GM12878 (cell line): ENCODE data around the gene ARL10. TPM values are rescaled to one million over a fixed set of nuclear protein-coding genes. Genes with fewer than 3 reads are reported as not detected.

ENCODE experiments used
- ATAC-seq: fragments of 200-7000 bp; cut with Tn5 transposase; 3 replicates; pipeline ENCODE4 v1.9.1; 2020; ENCODE audit warnings: mild to moderate bottlenecking, moderate library complexity
- BruUV-seq: library from RNA; stranded (reverse); fragments of 400-500 nt; replicated peaks from 2 replicates; lab custom pipeline; 2021; lab: Mats Ljungman, UMichigan
- CTCF ChIA-PET: fragments of 300-600 bp; sonication (Branson Sonifier 250); formaldehyde crosslinking; extraction: SDS; loops from one replicate; lab custom pipeline; 2021; ENCODE audit warnings: inconsistent platforms; lab: Yijun Ruan, JAX
- POLR2A ChIA-PET: fragments of 350-600 bp; formaldehyde crosslinking; extraction: SDS; loops from one replicate; lab custom pipeline; 2021; ENCODE audit warnings: inconsistent platforms; lab: Charles Lee
- RAD21 ChIA-PET: fragments of 300-600 bp; sonication (Branson Sonifier 250); formaldehyde crosslinking; loops from one replicate; lab custom pipeline; 2023; ENCODE audit warnings: antibody characterized with exemption; ENCODE audit not compliant: unreplicated experiment; lab: Charles Lee
- SMC1A ChIA-PET: fragments of 300-600 bp; sonication (Branson Sonifier 250); formaldehyde crosslinking; loops from one replicate; lab custom pipeline; 2023; ENCODE audit not compliant: unreplicated experiment, uncharacterized antibody; lab: Charles Lee
- DNase-seq: peaks from one replicate; pipeline ENCODE4 v3.0.0-alpha.2; 2011; ENCODE audit warnings: low read depth, low spot score
- FAIRE-seq: peaks from 3 replicates; lab custom pipeline; 2011; peaks lifted over from hg19 to GRCh38; lab: Jason Lieb, UNC
- H2AFZ ChIP-seq: 2 replicates; pipeline ENCODE4 v1.6.0; 2011; ENCODE audit warnings: low read depth, low read length, control low read depth; ENCODE audit not compliant: control insufficient read depth
- H3K27ac ChIP-seq: 2 replicates; pipeline ENCODE4 v1.5.1; 2011; ENCODE audit warnings: control low read depth; ENCODE audit not compliant: control insufficient read depth, insufficient read depth
- H3K27me3 ChIP-seq, 2 experiments: replicated peaks in 1 of 2; 2 replicates each; pipeline versions ENCODE4 v1.6.0 to v1.6.1; 2011; ENCODE audit warnings: low read length in 1 of 2; ENCODE audit not compliant: control insufficient read depth in 2 of 2, insufficient read depth in 2 of 2
- H3K36me3 ChIP-seq, 2 experiments: 2 replicates each; pipeline ENCODE4 v1.5.1; 2011; ENCODE audit warnings: low read length in 1 of 2; ENCODE audit not compliant: control insufficient read depth in 2 of 2, insufficient read depth in 2 of 2
- H3K4me1 ChIP-seq: 2 replicates; pipeline ENCODE4 v1.6.1; 2011; ENCODE audit warnings: mild to moderate bottlenecking, low read length, moderate library complexity, mixed read lengths; ENCODE audit not compliant: control insufficient read depth, insufficient read depth
- H3K4me2 ChIP-seq: 2 replicates; pipeline ENCODE4 v1.6.0; 2011; ENCODE audit warnings: control low read depth; ENCODE audit not compliant: control insufficient read depth, insufficient read depth
- H3K4me3 ChIP-seq: fragments of 200-600 bp; sonication (generic); 2 replicates; pipeline ENCODE4 v1.5.1; 2016
- H3K79me2 ChIP-seq: 2 replicates; pipeline ENCODE4 v1.6.0; 2011; ENCODE audit warnings: low read length; ENCODE audit not compliant: control insufficient read depth, insufficient read depth
- H3K9ac ChIP-seq: 2 replicates; pipeline ENCODE4 v1.8.0; 2011; ENCODE audit warnings: low read length, control low read depth, mixed read lengths; ENCODE audit not compliant: control insufficient read depth, insufficient read depth
- H3K9me3 ChIP-seq: replicated peaks from 3 replicates; pipeline ENCODE4 v1.5.1; 2011; ENCODE audit warnings: mild to moderate bottlenecking, low read length; ENCODE audit not compliant: control insufficient read depth, insufficient read depth
- H4K20me1 ChIP-seq: 2 replicates; pipeline ENCODE4 v1.6.0; 2011; ENCODE audit not compliant: control insufficient read depth, insufficient read depth
- CBFB ChIP-seq: IDR thresholded peaks from 2 replicates; pipeline ENCODE4 v1.6.1; 2016; ENCODE audit warnings: antibody characterized with exemption, low read depth
- ETV6 ChIP-seq, 2 experiments: fragments of 450-650 bp in 1 of 2; IDR thresholded peaks in 1 of 2; conservative IDR thresholded peaks in 1 of 2; 2 replicates each; pipeline ENCODE4 v1.6.1; 2014; ENCODE audit warnings: antibody characterized with exemption in 1 of 2, borderline replicate concordance in 1 of 2, low read depth in 1 of 2, mild to moderate bottlenecking in 1 of 2, moderate library complexity in 1 of 2
- KLF5 ChIP-seq: fragments of 450-650 bp; IDR thresholded peaks from 2 replicates; pipeline ENCODE4 v1.6.1; 2014; ENCODE audit warnings: mild to moderate bottlenecking; ENCODE audit not compliant: partially characterized antibody
- LARP7 ChIP-seq: fragments of 450-650 bp; IDR thresholded peaks from 2 replicates; pipeline ENCODE4 v1.6.1; 2017; ENCODE audit warnings: mild to moderate bottlenecking
- MXI1 ChIP-seq: fragments of 150-350 bp; IDR thresholded peaks from 2 replicates; pipeline ENCODE4 v1.6.1; 2011; ENCODE audit warnings: low read depth, mild to moderate bottlenecking, inconsistent platforms, low read length, improper control_type of control experiment
- MYB ChIP-seq: fragments of 150-350 bp; IDR thresholded peaks from 2 replicates; pipeline ENCODE4 v1.6.1; 2014; ENCODE audit warnings: mild to moderate bottlenecking, low read depth, low read length, borderline replicate concordance
- POLR2A ChIP-seq: IDR thresholded peaks from 2 replicates; pipeline ENCODE4 v1.6.1; 2011; ENCODE audit warnings: low read depth, mild to moderate bottlenecking, low read length
- SREBF1 ChIP-seq: IDR thresholded peaks from 2 replicates; pipeline ENCODE4 v1.6.1; 2012; ENCODE audit warnings: mild to moderate bottlenecking, low read length
- SUPT20H ChIP-seq: IDR thresholded peaks from 2 replicates; pipeline ENCODE4 v1.6.1; 2011; ENCODE audit warnings: low read depth, mild to moderate bottlenecking, low read length, moderate library complexity, borderline replicate concordance; ENCODE audit not compliant: control insufficient read depth
- USF1 ChIP-seq: IDR thresholded peaks from 2 replicates; pipeline ENCODE4 v1.6.1; 2011; ENCODE audit warnings: borderline replicate concordance, low read depth, mild to moderate bottlenecking, moderate library complexity, mixed read lengths, low read length; ENCODE audit not compliant: insufficient read depth; ENCODE audit errors: extremely low read length
- ZBTB33 ChIP-seq: fragments of 450-650 bp; IDR thresholded peaks from 2 replicates; pipeline ENCODE4 v1.6.1; 2017; ENCODE audit warnings: mild to moderate bottlenecking
- WGBS: methylation state at CpG from one replicate; pipeline ENCODE4 v1.1.6; 2016; ENCODE audit warnings: low lambda C conversion rate; ENCODE audit not compliant: insufficient replicate concordance, insufficient coverage; ENCODE audit errors: missing lambda C conversion rate; 5-methylcytosine and 5-hydroxymethylcytosine counted together
- in situ Hi-C: fragments of 300-500 bp; cut with MboI; formaldehyde crosslinking; loops from 9 replicates; pipeline ENCODE4 v1.14.3; 2018; ENCODE audit warnings: mixed read lengths
- intact Hi-C: fragments of 100-400 bp; cut with micrococcal nuclease; formaldehyde crosslinking; loops from one replicate; pipeline ENCODE4 v1.14.2; 2022; ENCODE audit not compliant: unreplicated experiment
- polyA plus RNA-seq, 11 experiments: library from polyadenylated mRNA; depleted of rRNA in 4 of 11; unstranded in 6 of 11; stranded (reverse) in 5 of 11; fragments of >200 nt; fragmentation: Nextera tagmentation in 4 of 11; fragmentation: Illumina TruSeq in 1 of 11; extraction: Ambion mirVana in 4 of 11; extraction: Trizol in 1 of 11; gene quantifications; 1 replicate in 1 of 11; 2 replicates in 10 of 11; pipeline versions ENCODE4 v1.2.1 to v1.2.3, GENCODE V29; 2011 to 2016; ENCODE audit warnings: inconsistent platforms in 2 of 11, missing spikeins in 2 of 11, low read depth in 1 of 11
- total RNA-seq, 4 experiments: library from RNA; depleted of rRNA in 3 of 4; stranded (reverse); fragments of >200 nt in 3 of 4; fragmentation: Illumina TruSeq in 1 of 4; extraction: Trizol in 1 of 4; gene quantifications; 2 replicates each; pipeline versions ENCODE4 v1.2.1 to v1.2.3, GENCODE V29; 2013 to 2021
- TF ChIP-seq, protein P1 (sequence below): IDR thresholded peaks from 2 replicates; pipeline ENCODE4 v1.6.1; 2012; ENCODE audit warnings: mild to moderate bottlenecking, low read depth, low read length
- TF ChIP-seq, protein P2 (sequence below): fragments of 150-350 bp; IDR thresholded peaks from 2 replicates; pipeline ENCODE4 v1.6.1; 2014; ENCODE audit warnings: mild to moderate bottlenecking, low read depth, low read length

Gene ARL10
- total and polyA plus RNA-seq, 10 of the 15 experiments (the other 5 are each of a cell fraction or from before 2014, with no cell fraction given): 0.44 to 6.4 (median 2.4) TPM

- Histone ChIP-seq H4K20me1 (no peaks in the 10 kb centered on the region), H3K79me2 (peaks cover 33% of the 10 kb centered on the region), H2AFZ (peak within 1 kb of the TSS; percentile 96), H3K9me3 (no peaks in the 10 kb centered on the region), H3K9ac (peak within 1 kb of the TSS; percentile 79), H3K4me2 (peak within 1 kb of the TSS; percentile 86), H3K4me3 (peak within 1 kb of the TSS; percentile 85), H3K4me1 (no peaks in the 10 kb centered on the region; the same call in 1 of the 2 replicates), H3K27me3 (no peaks in the 10 kb centered on the region), H3K36me3 (no peaks in the 10 kb centered on the region; a peak in 1 of 4 replicates), H3K27ac (peak within 1 kb of the TSS; percentile 81)
- under 1% methylated on average over 56 of the region's 56 CpGs for WGBS
- ChIA-PET RAD21 (interaction anchor here (0.7 to 3.2 kb wide), 10 partner anchors 9 to 176 kb away, joined by 3 to 29 read pairs (median 4); partner anchors contain the start of genes HIGD2A, NOP16 and RNF44), POLR2A (interaction anchor here (0.6 to 3.2 kb wide), 7 partner anchors 10 to 377 kb away, joined by 3 to 41 read pairs (median 6); partner anchors contain the start of genes FAF2, HIGD2A, NOP16 and RNF44), CTCF (interaction anchor here (0.7 to 2.1 kb wide), 7 partner anchors 10 to 181 kb away, joined by 3 to 11 read pairs (median 4); partner anchors contain the start of genes CLTB, HIGD2A and NOP16), SMC1A (interaction anchor here (0.9 to 3.2 kb wide), 6 partner anchors 9 to 28 kb away, joined by 3 to 36 read pairs (median 5); partner anchors contain the start of gene NOP16)
- in situ Hi-C loops (no loop called here), intact Hi-C loops (loop anchor here (2.0 kb wide), 1 partner anchor 27 kb away; the partner anchor contains the start of genes HIGD2A and NOP16)
- DNase-seq (peak; percentile 83), ATAC-seq (peak; percentile 95), FAIRE-seq (peak; percentile 66)
- no TSS peak for BruUV-seq
- no peak for TF ChIP-seq SUPT20H
- TF ChIP-seq MYB: no peak
- no peak for TF ChIP-seq ETV6 (conservative IDR thresholded peaks at IDR 0.05 in 1 of 2, IDR thresholded peaks at IDR 0.05 in 1 of 2; ENCODE audit: borderline replicate concordance in 1 of 2, low read depth in 1 of 2)
- TF ChIP-seq, protein P1, sequence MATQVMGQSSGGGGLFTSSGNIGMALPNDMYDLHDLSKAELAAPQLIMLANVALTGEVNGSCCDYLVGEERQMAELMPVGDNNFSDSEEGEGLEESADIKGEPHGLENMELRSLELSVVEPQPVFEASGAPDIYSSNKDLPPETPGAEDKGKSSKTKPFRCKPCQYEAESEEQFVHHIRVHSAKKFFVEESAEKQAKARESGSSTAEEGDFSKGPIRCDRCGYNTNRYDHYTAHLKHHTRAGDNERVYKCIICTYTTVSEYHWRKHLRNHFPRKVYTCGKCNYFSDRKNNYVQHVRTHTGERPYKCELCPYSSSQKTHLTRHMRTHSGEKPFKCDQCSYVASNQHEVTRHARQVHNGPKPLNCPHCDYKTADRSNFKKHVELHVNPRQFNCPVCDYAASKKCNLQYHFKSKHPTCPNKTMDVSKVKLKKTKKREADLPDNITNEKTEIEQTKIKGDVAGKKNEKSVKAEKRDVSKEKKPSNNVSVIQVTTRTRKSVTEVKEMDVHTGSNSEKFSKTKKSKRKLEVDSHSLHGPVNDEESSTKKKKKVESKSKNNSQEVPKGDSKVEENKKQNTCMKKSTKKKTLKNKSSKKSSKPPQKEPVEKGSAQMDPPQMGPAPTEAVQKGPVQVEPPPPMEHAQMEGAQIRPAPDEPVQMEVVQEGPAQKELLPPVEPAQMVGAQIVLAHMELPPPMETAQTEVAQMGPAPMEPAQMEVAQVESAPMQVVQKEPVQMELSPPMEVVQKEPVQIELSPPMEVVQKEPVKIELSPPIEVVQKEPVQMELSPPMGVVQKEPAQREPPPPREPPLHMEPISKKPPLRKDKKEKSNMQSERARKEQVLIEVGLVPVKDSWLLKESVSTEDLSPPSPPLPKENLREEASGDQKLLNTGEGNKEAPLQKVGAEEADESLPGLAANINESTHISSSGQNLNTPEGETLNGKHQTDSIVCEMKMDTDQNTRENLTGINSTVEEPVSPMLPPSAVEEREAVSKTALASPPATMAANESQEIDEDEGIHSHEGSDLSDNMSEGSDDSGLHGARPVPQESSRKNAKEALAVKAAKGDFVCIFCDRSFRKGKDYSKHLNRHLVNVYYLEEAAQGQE: no peak
- TF ChIP-seq, protein P2, sequence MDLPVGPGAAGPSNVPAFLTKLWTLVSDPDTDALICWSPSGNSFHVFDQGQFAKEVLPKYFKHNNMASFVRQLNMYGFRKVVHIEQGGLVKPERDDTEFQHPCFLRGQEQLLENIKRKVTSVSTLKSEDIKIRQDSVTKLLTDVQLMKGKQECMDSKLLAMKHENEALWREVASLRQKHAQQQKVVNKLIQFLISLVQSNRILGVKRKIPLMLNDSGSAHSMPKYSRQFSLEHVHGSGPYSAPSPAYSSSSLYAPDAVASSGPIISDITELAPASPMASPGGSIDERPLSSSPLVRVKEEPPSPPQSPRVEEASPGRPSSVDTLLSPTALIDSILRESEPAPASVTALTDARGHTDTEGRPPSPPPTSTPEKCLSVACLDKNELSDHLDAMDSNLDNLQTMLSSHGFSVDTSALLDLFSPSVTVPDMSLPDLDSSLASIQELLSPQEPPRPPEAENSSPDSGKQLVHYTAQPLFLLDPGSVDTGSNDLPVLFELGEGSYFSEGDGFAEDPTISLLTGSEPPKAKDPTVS: no peak
- TF ChIP-seq KLF5: peak; percentile 65
- TF ChIP-seq CBFB: peak; percentile 94
- TF ChIP-seq MXI1: peak; percentile 53
- TF ChIP-seq LARP7: peak; percentile 73; the same call in 1 of the 2 replicates
- no peak for TF ChIP-seq ZBTB33
- peak; percentile 100 for TF ChIP-seq POLR2A
- 0 out of 2 replicates have a peak, but pooled peaks have one; percentile 14 for TF ChIP-seq SREBF1
- TF ChIP-seq USF1: no peak
Observed at GRCh38 chr5:176361437-176362232, 3.7 kb upstream of the ARL10 start, which contains the start of gene KIAA1191. TSS of gene KIAA1191 (minus strand) at chr5:176361764. CDS start at chr5:176359508, 2,256 bp downstream.
